NCI-H2196 treated with DMSO at 0.1 percent for 48 hours (cell line): Measurements from ENCODE around the gene SLC7A1.

Experiments used
- DNase-seq: peaks from one replicate; lab custom pipeline; 2025; ENCODE audit not compliant: unreplicated experiment; lab: John Stamatoyannopoulos, UW

SLC7A1 gene

GRCh38 chr13:29583073-29583785, 12.3 kb downstream of the SLC7A1 start:
- no peak for DNase-seq

GRCh38 chr13:29582171-29582570, 13.3 kb downstream of the SLC7A1 start:
- no peak for DNase-seq

GRCh38 chr13:29581666-29582065, 13.8 kb downstream of the SLC7A1 start:
- DNase-seq: no peak

- no peak for DNase-seq
Measured at GRCh38 chr13:29579094-29579493, 16.4 kb downstream of the SLC7A1 start.

- DNase-seq: no peak
Measured at GRCh38 chr13:29578300-29579085, 17.0 kb downstream of the SLC7A1 start.

- no peak for DNase-seq
Measured at GRCh38 chr13:29577136-29578051, 18.1 kb downstream of the SLC7A1 start.

- no peak for DNase-seq
Measured at GRCh38 chr13:29576581-29576980, 18.9 kb downstream of the SLC7A1 start.

GRCh38 chr13:29575098-29575497, 20.4 kb downstream of the SLC7A1 start:
- DNase-seq: no peak

GRCh38 chr13:29573190-29573589, 22.3 kb downstream of the SLC7A1 start:
- peak; percentile 45 for DNase-seq

- DNase-seq: no peak
Measured at GRCh38 chr13:29572575-29572974, 22.9 kb downstream of the SLC7A1 start.

- no peak for DNase-seq
Measured at GRCh38 chr13:29571876-29572570, 23.5 kb downstream of the SLC7A1 start.

GRCh38 chr13:29570051-29570654, 25.3 kb downstream of the SLC7A1 start:
- DNase-seq: no peak

GRCh38 chr13:29569253-29570050, 26.0 kb downstream of the SLC7A1 start:
- DNase-seq: no peak

GRCh38 chr13:29568731-29569130, 26.8 kb downstream of the SLC7A1 start:
- no peak for DNase-seq

- DNase-seq: no peak
Measured at GRCh38 chr13:29567411-29567810, 28.1 kb downstream of the SLC7A1 start.

GRCh38 chr13:29566206-29566605, 29.3 kb downstream of the SLC7A1 start:
- DNase-seq: no peak

GRCh38 chr13:29564818-29565217, 30.7 kb downstream of the SLC7A1 start:
- no peak for DNase-seq

GRCh38 chr13:29564373-29564772, 31.1 kb downstream of the SLC7A1 start:
- no peak for DNase-seq

GRCh38 chr13:29563941-29564340, 31.5 kb downstream of the SLC7A1 start:
- DNase-seq: no peak
